H1 (cell line): Measurements from ENCODE around the gene ARHGEF2. TPM values are rescaled to one million over a fixed set of nuclear protein-coding genes. Genes with fewer than 3 reads are reported as not detected.

Source experiments
- CTCF ChIA-PET: fragments of 300-600 bp; sonication (Branson Sonifier 250); formaldehyde crosslinking; loops from one replicate; lab custom pipeline; 2021; ENCODE audit not compliant: partially characterized antibody; lab: Charles Lee
- POLR2A ChIA-PET: fragments of 300-600 bp; sonication (Branson Sonifier 250); formaldehyde crosslinking; loops from one replicate; lab custom pipeline; 2021; ENCODE audit warnings: inconsistent platforms; ENCODE audit not compliant: partially characterized antibody; lab: Charles Lee
- DNase-seq, 2 experiments: peaks; one replicate each; pipeline versions ENCODE4 v3.0.0 to v3.0.0-alpha.2; 2010 to 2022; ENCODE audit warnings: low spot score in 2 of 2, low read depth in 1 of 2, mixed read lengths in 1 of 2
- FAIRE-seq: peaks from 2 replicates; lab custom pipeline; 2011; peaks lifted over from hg19 to GRCh38; lab: Jason Lieb, UNC
- H2AFZ ChIP-seq: 2 replicates; pipeline ENCODE4 v1.8.1; 2012; ENCODE audit warnings: low read length, inconsistent platforms
- H2AK5ac ChIP-seq: 2 replicates; pipeline ENCODE4 v1.6.1; 2013; ENCODE audit warnings: low read depth, low read length
- H2BK120ac ChIP-seq: replicated peaks from 2 replicates; pipeline ENCODE3; 2013; ENCODE audit warnings: low read depth, low read length, inconsistent platforms
- H2BK12ac ChIP-seq: 2 replicates; pipeline ENCODE4 v1.6.1; 2013; ENCODE audit warnings: low read depth, low read length
- H2BK15ac ChIP-seq: 2 replicates; pipeline ENCODE4 v1.6.1; 2013; ENCODE audit warnings: low read length
- H2BK20ac ChIP-seq: 2 replicates; pipeline ENCODE4 v1.6.1; 2013; ENCODE audit warnings: low read length
- H2BK5ac ChIP-seq: 2 replicates; pipeline ENCODE4 v1.6.1; 2013; ENCODE audit warnings: low read depth, low read length
- H3K14ac ChIP-seq: 2 replicates; pipeline ENCODE4 v1.6.1; 2013; ENCODE audit warnings: inconsistent platforms; ENCODE audit not compliant: insufficient read length
- H3K18ac ChIP-seq: 2 replicates; pipeline ENCODE4 v1.6.1; 2013; ENCODE audit warnings: low read length; ENCODE audit errors: extremely low read depth
- H3K23ac ChIP-seq: 2 replicates; pipeline ENCODE4 v1.6.1; 2013; ENCODE audit warnings: inconsistent platforms; ENCODE audit not compliant: insufficient read length
- H3K23me2 ChIP-seq: 2 replicates; pipeline ENCODE4 v1.6.1; 2013; ENCODE audit warnings: low read depth, low read length
- H3K27ac ChIP-seq: 2 replicates; pipeline ENCODE4 v1.6.1; 2011; ENCODE audit warnings: low read depth, low read length, inconsistent platforms
- H3K27me3 ChIP-seq, 4 experiments: replicated peaks in 1 of 4; 1 replicate in 1 of 4; 2 replicates in 3 of 4; pipeline versions ENCODE4 v1.6.1 to v1.8.1; 2011 to 2013; ENCODE audit warnings: low read length in 3 of 4, mild to moderate bottlenecking in 3 of 4, inconsistent platforms in 2 of 4, mixed read lengths in 2 of 4, moderate library complexity in 1 of 4; ENCODE audit not compliant: control insufficient read depth in 3 of 4, insufficient read depth in 3 of 4; ENCODE audit errors: extremely low read depth in 1 of 4
- H3K36me3 ChIP-seq, 4 experiments: 2 replicates each; pipeline versions ENCODE4 v1.6.1 to v1.8.1; 2011 to 2013; ENCODE audit warnings: mild to moderate bottlenecking in 4 of 4, low read length in 3 of 4, moderate library complexity in 2 of 4, control low read depth in 1 of 4, inconsistent platforms in 1 of 4; ENCODE audit not compliant: insufficient read depth in 4 of 4, control insufficient read depth in 2 of 4
- H3K4ac ChIP-seq: replicated peaks from 2 replicates; pipeline ENCODE3; 2013; ENCODE audit warnings: low read length, low read depth, mixed read lengths, inconsistent platforms; ENCODE audit not compliant: insufficient read length
- H3K4me1 ChIP-seq, 4 experiments: replicated peaks in 1 of 4; 1 replicate in 1 of 4; 2 replicates in 3 of 4; pipeline versions ENCODE4 v1.6.1 to v1.8.1; 2011 to 2013; ENCODE audit warnings: low read length in 3 of 4, inconsistent platforms in 2 of 4, mixed read lengths in 1 of 4; ENCODE audit not compliant: insufficient read depth in 4 of 4, control insufficient read depth in 3 of 4
- H3K4me2 ChIP-seq, 2 experiments: 2 replicates each; pipeline versions ENCODE4 v1.6.1 to v1.8.1; 2011 to 2013; ENCODE audit warnings: low read depth in 2 of 2, low read length in 2 of 2, control low read depth in 1 of 2, inconsistent platforms in 1 of 2, mild to moderate bottlenecking in 1 of 2; ENCODE audit not compliant: insufficient read depth in 1 of 2
- H3K4me3 ChIP-seq, 4 experiments: fragments of 200-600, 300-600 bp in 1 of 4; sonication (generic), shearing (Covaris generic), sonication (Bioruptor Twin) in 1 of 4; 2 replicates each; pipeline versions ENCODE4 v1.5.1 to v1.8.1; 2011 to 2016; ENCODE audit warnings: low read length in 4 of 4, low read depth in 3 of 4, control low read depth in 2 of 4, inconsistent platforms in 2 of 4, mild to moderate bottlenecking in 2 of 4, mixed read lengths in 1 of 4, moderate library complexity in 1 of 4; ENCODE audit not compliant: insufficient read depth in 2 of 4; ENCODE audit errors: extremely low read depth in 1 of 4
- H3K56ac ChIP-seq: replicated peaks from 2 replicates; pipeline ENCODE3; 2013; ENCODE audit warnings: low read depth, mild to moderate bottlenecking, mixed read lengths, low read length, inconsistent platforms; ENCODE audit not compliant: insufficient read length
- H3K79me1 ChIP-seq: 2 replicates; pipeline ENCODE4 v1.6.1; 2013; ENCODE audit warnings: low read depth, low read length, control low read depth
- H3K79me2 ChIP-seq, 2 experiments: 2 replicates each; pipeline versions ENCODE4 v1.6.1 to v1.8.1; 2012 to 2013; ENCODE audit warnings: low read length in 2 of 2, mild to moderate bottlenecking in 2 of 2, inconsistent platforms in 1 of 2; ENCODE audit not compliant: insufficient read depth in 2 of 2, control insufficient read depth in 1 of 2
- H3K9ac ChIP-seq, 4 experiments: replicated peaks in 1 of 4; 1 replicate in 1 of 4; 2 replicates in 3 of 4; pipeline versions ENCODE4 v1.6.1 to v1.8.1; 2011 to 2013; ENCODE audit warnings: low read depth in 3 of 4, low read length in 3 of 4, control low read depth in 2 of 4, mild to moderate bottlenecking in 2 of 4, moderate library complexity in 2 of 4, inconsistent platforms in 1 of 4; ENCODE audit errors: extremely low read depth in 1 of 4
- H3K9me3 ChIP-seq, 2 experiments: 2 replicates each; pipeline versions ENCODE4 v1.6.1 to v1.8.1; 2012 to 2013; ENCODE audit warnings: mild to moderate bottlenecking in 2 of 2, moderate library complexity in 2 of 2, control low read depth in 1 of 2, inconsistent platforms in 1 of 2, low read depth in 1 of 2, low read length in 1 of 2, mixed read lengths in 1 of 2; ENCODE audit not compliant: insufficient read depth in 2 of 2
- H4K20me1 ChIP-seq, 2 experiments: replicated peaks in 1 of 2; 2 replicates each; pipeline versions ENCODE3 to v1.8.1; 2011 to 2013; ENCODE audit warnings: inconsistent platforms in 2 of 2, low read length in 2 of 2, mild to moderate bottlenecking in 1 of 2; ENCODE audit not compliant: insufficient read depth in 2 of 2, control insufficient read depth in 1 of 2
- H4K5ac ChIP-seq: 2 replicates; pipeline ENCODE4 v1.6.1; 2013; ENCODE audit warnings: low read length, low read depth, mixed read lengths, inconsistent platforms; ENCODE audit not compliant: insufficient read length
- H4K8ac ChIP-seq: 2 replicates; pipeline ENCODE4 v1.8.0; 2013; ENCODE audit warnings: mild to moderate bottlenecking, moderate library complexity, low read length, inconsistent platforms; ENCODE audit not compliant: insufficient read depth; ENCODE audit errors: extremely low read depth
- H4K91ac ChIP-seq: replicated peaks from 2 replicates; pipeline ENCODE3; 2013; ENCODE audit warnings: low read length, mixed read lengths, inconsistent platforms; ENCODE audit not compliant: insufficient read length
- BACH1 ChIP-seq: IDR thresholded peaks from 2 replicates; pipeline ENCODE4 v1.6.1; 2012; ENCODE audit warnings: low read length, improper control_type of control experiment
- HDAC2 ChIP-seq, 2 experiments: fragments of 300-600 bp in 1 of 2; sonication (generic) in 1 of 2; IDR thresholded peaks; 2 replicates each; pipeline ENCODE4 v1.6.1; 2011 to 2012; ENCODE audit warnings: low read depth in 2 of 2, low read length in 2 of 2, mild to moderate bottlenecking in 2 of 2, moderate library complexity in 2 of 2, borderline replicate concordance in 1 of 2, inconsistent platforms in 1 of 2
- RXRA ChIP-seq: IDR thresholded peaks from 2 replicates; pipeline ENCODE4 v1.6.1; 2011; ENCODE audit warnings: low read depth, mild to moderate bottlenecking, low read length, moderate library complexity; ENCODE audit not compliant: insufficient read depth
- WGBS, 2 experiments: shearing (Covaris generic) in 1 of 2; methylation state at CpG; one replicate each; pipeline versions ENCODE4 v1.1.6 to v1.1.7; 2013 to 2015; ENCODE audit warnings: low lambda C conversion rate in 2 of 2, mixed read lengths in 2 of 2, inconsistent platforms in 1 of 2, low coverage in 1 of 2, missing lambda C conversion rate in 1 of 2; ENCODE audit not compliant: insufficient replicate concordance in 2 of 2, insufficient coverage in 1 of 2, insufficient read length in 1 of 2; ENCODE audit errors: extremely low coverage in 1 of 2, missing lambda C conversion rate in 1 of 2; 5-methylcytosine and 5-hydroxymethylcytosine counted together
- polyA plus RNA-seq, 7 experiments: library from polyadenylated mRNA; depleted of rRNA in 3 of 7; stranded (reverse) in 5 of 7; unstranded in 2 of 7; fragments of >200 nt in 5 of 7; fragments of 200-250 nt in 2 of 7; gene quantifications; 1 replicate in 5 of 7; 2 replicates in 1 of 7; 4 replicates in 1 of 7; pipeline versions ENCODE4 v1.2.1 to v1.2.3, GENCODE V29; 2011 to 2013; ENCODE audit warnings: missing spikeins in 2 of 7, mixed read lengths in 2 of 7
- total RNA-seq: library from RNA; stranded (reverse); fragmentation: NEBNext Ultra II Directional; extraction: Animal tissue kit (Norgen Biotek cat#: 25700); gene quantifications from 2 replicates; pipeline ENCODE4 v1.2.1, GENCODE V29; 2021

The ARHGEF2 gene
- total and polyA plus RNA-seq, 2 of the 8 experiments (the other 6 are each of a cell fraction or from before 2014, with no cell fraction given): 42.7 to 80.5 TPM

DNA sequence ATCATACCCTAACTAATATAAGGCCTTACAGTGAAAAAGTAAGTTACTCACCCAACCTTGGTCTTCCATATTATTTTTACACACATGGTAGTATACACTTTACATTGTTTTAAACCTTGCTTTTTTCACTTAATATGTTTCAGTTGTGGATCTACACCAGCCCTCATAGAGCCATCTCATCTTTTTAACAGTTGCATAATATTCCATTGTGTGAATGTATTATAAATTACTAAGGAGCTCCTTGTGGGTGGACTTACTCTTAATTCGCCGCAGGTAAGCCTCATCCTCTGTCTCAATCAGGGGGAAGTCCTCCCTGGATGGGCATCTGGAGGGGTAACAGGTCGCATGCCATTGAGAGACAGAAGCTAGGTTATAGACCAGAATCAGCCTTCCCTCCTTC, 23.7 kb downstream of the ARHGEF2 start:
- Histone ChIP-seq H3K4me3 (no peak overlapping the region), H2BK20ac (no peak overlapping the region), H3K79me1 (no peaks in the 10 kb centered on the region; the same call in 1 of the 2 replicates), H3K9me3 (no peaks in the 10 kb centered on the region), H3K36me3 (peaks cover 38 to 94% (median 80%) of the 10 kb centered on the region in 4 experiments; a peak in 7 of 8 replicates), H2AFZ (no peak overlapping the region), H4K8ac (no peak overlapping the region), H3K23ac (no peak overlapping the region), H4K20me1 (peaks cover 0 to 8% of the 10 kb centered on the region in 2 experiments), H2BK12ac (no peak overlapping the region), H3K9ac (no peak overlapping the region), H4K5ac (no peak overlapping the region), H3K79me2 (no peaks in the 10 kb centered on the region), H3K23me2 (no peaks in the 10 kb centered on the region), H4K91ac (no peak overlapping the region), H3K27ac (no peak overlapping the region), H3K14ac (no peak overlapping the region), H3K4me2 (no peak overlapping the region), H3K56ac (no peak overlapping the region), H3K4ac (no peak overlapping the region), H2BK5ac (no peak overlapping the region), H2BK15ac (no peak overlapping the region), H3K18ac (no peak overlapping the region), H3K27me3 (no peaks in the 10 kb centered on the region), H2BK120ac (no peak overlapping the region), H3K4me1 (no peaks in the 10 kb centered on the region), H2AK5ac (no peak overlapping the region)
- CTCF ChIA-PET: interaction anchor here (1.1 to 1.5 kb wide), 2 partner anchors 19 to 111 kb away, joined by 3 to 10 read pairs; no protein-coding TSS in a partner anchor
- 98% methylated on average over 3 of the region's 3 CpGs; no CpG with 5 or more reads in 1 of the 2 experiments for WGBS, 2 experiments
- no peak for TF ChIP-seq RXRA
- no peak for TF ChIP-seq BACH1
- no peak for TF ChIP-seq HDAC2 (IDR thresholded peaks at IDR 0.05; ENCODE audit: borderline replicate concordance in 1 of 2, low read depth in 2 of 2, low read length in 2 of 2)
- DNase-seq (no peak), FAIRE-seq (no peak)
- POLR2A ChIA-PET: interaction anchor here (0.5 to 2.3 kb wide), 8 partner anchors 9 to 54 kb away, joined by 3 to 11 read pairs (median 4); partner anchors contain the start of gene KHDC4
